GF-D8 (cell line): Measurements from ENCODE around the gene RNF111.
"Not testable (repeated sequence)": the region's sequence is repeated elsewhere in the genome, so short reads cannot be mapped to it uniquely, and the experiment has no call there.

ENCODE experiments used
- DNase-seq: peaks from one replicate; lab custom pipeline; 2025; lab: John Stamatoyannopoulos, UW

RNF111 gene

GRCh38 chr15:59059076-59059597 lies 71.7 kb downstream of the RNF111 start:
- no peak for DNase-seq

- no peak for DNase-seq
These were observed 72.9 kb downstream of the RNF111 start for GRCh38 chr15:59060348-59060747.

GRCh38 chr15:59063042-59063441 lies 75.6 kb downstream of the RNF111 start:
- peak; percentile 30 for DNase-seq

GRCh38 chr15:59069430-59069829 lies 82.0 kb downstream of the RNF111 start:
- DNase-seq: no peak

- no peak for DNase-seq
These were observed 87.1 kb downstream of the RNF111 start for GRCh38 chr15:59074607-59075006.

GRCh38 chr15:59087731-59088130 lies 100.3 kb downstream of the RNF111 start:
- DNase-seq: no peak

GRCh38 chr15:59094077-59094476 lies 106.6 kb downstream of the RNF111 start:
- DNase-seq: no peak

GRCh38 chr15:59096429-59096828 lies 109.0 kb downstream of the RNF111 start:
- DNase-seq: no peak

- no peak for DNase-seq
These were observed 111.8 kb downstream of the RNF111 start for GRCh38 chr15:59099162-59099685.

- no peak for DNase-seq
These were observed 117.1 kb downstream of the RNF111 start for GRCh38 chr15:59104602-59104911.

- DNase-seq: peak; percentile 64
These were observed 117.7 kb downstream of the RNF111 start, which contains the start of gene CCNB2 for GRCh38 chr15:59104912-59105732. Gene CCNB2 (plus strand): TSS chr15:59105146. CDS start chr15:59105269, 123 bp downstream.

- no peak for DNase-seq
These were observed 118.4 kb downstream of the RNF111 start for GRCh38 chr15:59105854-59106253.

- DNase-seq: no peak
These were observed 123.8 kb downstream of the RNF111 start for GRCh38 chr15:59111251-59111650.

- no peak for DNase-seq
These were observed 127.6 kb downstream of the RNF111 start for GRCh38 chr15:59115047-59115446.

GRCh38 chr15:59116141-59116540 lies 128.7 kb downstream of the RNF111 start:
- DNase-seq: no peak

GRCh38 chr15:59116771-59117170 lies 129.3 kb downstream of the RNF111 start:
- no peak for DNase-seq

- no peak for DNase-seq
These were observed 132.2 kb downstream of the RNF111 start for GRCh38 chr15:59119625-59120024.

- DNase-seq: no peak
These were observed 133.5 kb downstream of the RNF111 start for GRCh38 chr15:59120937-59121336.

- DNase-seq: no peak
These were observed 136.8 kb downstream of the RNF111 start for GRCh38 chr15:59124261-59124660.

GRCh38 chr15:59125683-59126082 lies 138.2 kb downstream of the RNF111 start:
- DNase-seq: not testable (repeated sequence)

GRCh38 chr15:59127255-59127654 lies 139.8 kb downstream of the RNF111 start:
- DNase-seq: not testable (repeated sequence)

GRCh38 chr15:59131456-59131855 lies 144.0 kb downstream of the RNF111 start:
- DNase-seq: no peak

- DNase-seq: no peak
These were observed 144.6 kb downstream of the RNF111 start for GRCh38 chr15:59131969-59132562.
